HepG2 (cell line): ENCODE measurements around the gene ATP5PB. TPM values are rescaled to one million over a fixed set of nuclear protein-coding genes. Genes with fewer than 3 reads are reported as not detected.

ENCODE experiments used
- ARID5B ChIP-seq: IDR thresholded peaks from 2 replicates; pipeline ENCODE4 v1.4.0; 2020; ENCODE audit warnings: mild to moderate bottlenecking, missing genetic modification reagents
- ELF1 ChIP-seq: sonication (generic); formaldehyde crosslinking; IDR thresholded peaks from 2 replicates; pipeline ENCODE4 v1.4.0; 2020; ENCODE audit warnings: missing genetic modification reagents
- GATA4 ChIP-seq: sonication (generic); IDR thresholded peaks from 2 replicates; pipeline ENCODE4 v1.6.1; 2016; ENCODE audit warnings: antibody characterized with exemption, low read depth, borderline replicate concordance
- MAFG ChIP-seq: sonication (generic); formaldehyde crosslinking; IDR thresholded peaks from 2 replicates; pipeline ENCODE4 v1.5.1; 2020; ENCODE audit warnings: mild to moderate bottlenecking, missing genetic modification reagents
- MEIS1 ChIP-seq: sonication (generic); formaldehyde crosslinking; IDR thresholded peaks from 2 replicates; pipeline ENCODE4 v1.9.0; 2021; ENCODE audit warnings: mild to moderate bottlenecking, missing genetic modification reagents, moderate library complexity, borderline replicate concordance
- NCOR1 ChIP-seq: fragments of 200-600 bp; sonication (generic); IDR thresholded peaks from 2 replicates; pipeline ENCODE4 v1.7.0; 2017; ENCODE audit warnings: antibody characterized with exemption, low read length, borderline replicate concordance
- ZBTB26 ChIP-seq: IDR thresholded peaks from 2 replicates; pipeline ENCODE4 v1.6.1; 2016; ENCODE audit warnings: missing compliant biosample characterization, missing genetic modification reagents, borderline replicate concordance
- ZC3H4 ChIP-seq: sonication (generic); formaldehyde crosslinking; IDR thresholded peaks from 2 replicates; pipeline ENCODE4 v1.4.0; 2020; ENCODE audit warnings: missing genetic modification reagents, borderline replicate concordance
- ZFX ChIP-seq: sonication (generic); formaldehyde crosslinking; IDR thresholded peaks from 2 replicates; pipeline ENCODE4 v1.4.0; 2020; ENCODE audit warnings: mild to moderate bottlenecking, low read depth, missing genetic modification reagents, moderate library complexity
- ZNF562 ChIP-seq: sonication (generic); formaldehyde crosslinking; IDR thresholded peaks from 2 replicates; pipeline ENCODE4 v1.8.0; 2022; ENCODE audit warnings: missing genetic modification reagents, borderline replicate concordance
- polyA plus RNA-seq, 8 experiments: library from polyadenylated mRNA; depleted of rRNA in 3 of 8; stranded (reverse) in 7 of 8; unstranded in 1 of 8; fragments of >200 nt; fragmentation: Illumina TruSeq in 4 of 8; extraction: Trizol in 4 of 8; gene quantifications; 2 replicates each; pipeline versions ENCODE4 v1.2.1 to v1.2.3, GENCODE V29; 2011 to 2016; ENCODE audit warnings: low read depth in 4 of 8, missing spikeins in 1 of 8, mixed read lengths in 1 of 8; ENCODE audit not compliant: insufficient read depth in 1 of 8
- total RNA-seq, 5 experiments: library from RNA; depleted of rRNA; stranded (reverse); fragments of >200 nt; fragmentation: Illumina TruSeq; extraction: Trizol; gene quantifications; 2 replicates each; pipeline ENCODE4 v1.2.3, GENCODE V29; 2016; ENCODE audit warnings: low read depth in 1 of 5
- TF ChIP-seq, protein P1 (sequence below): sonication (generic); formaldehyde crosslinking; IDR thresholded peaks from 2 replicates; pipeline ENCODE4 v1.4.0; 2020; ENCODE audit warnings: low read depth, mild to moderate bottlenecking, missing genetic modification reagents
- TF ChIP-seq, protein P2 (sequence below): sonication (generic); formaldehyde crosslinking; IDR thresholded peaks from 2 replicates; pipeline ENCODE4 v1.9.0; 2021; ENCODE audit warnings: mild to moderate bottlenecking, missing genetic modification reagents
- TF ChIP-seq, protein P3 (sequence below): IDR thresholded peaks from 2 replicates; pipeline ENCODE4 v1.6.1; 2016; ENCODE audit warnings: low read depth, control low read depth

Gene ATP5PB
- total and polyA plus RNA-seq, 2 of the 13 experiments (the other 11 are each of a cell fraction or from before 2014, with no cell fraction given), result 297 to 541 TPM

DNA sequence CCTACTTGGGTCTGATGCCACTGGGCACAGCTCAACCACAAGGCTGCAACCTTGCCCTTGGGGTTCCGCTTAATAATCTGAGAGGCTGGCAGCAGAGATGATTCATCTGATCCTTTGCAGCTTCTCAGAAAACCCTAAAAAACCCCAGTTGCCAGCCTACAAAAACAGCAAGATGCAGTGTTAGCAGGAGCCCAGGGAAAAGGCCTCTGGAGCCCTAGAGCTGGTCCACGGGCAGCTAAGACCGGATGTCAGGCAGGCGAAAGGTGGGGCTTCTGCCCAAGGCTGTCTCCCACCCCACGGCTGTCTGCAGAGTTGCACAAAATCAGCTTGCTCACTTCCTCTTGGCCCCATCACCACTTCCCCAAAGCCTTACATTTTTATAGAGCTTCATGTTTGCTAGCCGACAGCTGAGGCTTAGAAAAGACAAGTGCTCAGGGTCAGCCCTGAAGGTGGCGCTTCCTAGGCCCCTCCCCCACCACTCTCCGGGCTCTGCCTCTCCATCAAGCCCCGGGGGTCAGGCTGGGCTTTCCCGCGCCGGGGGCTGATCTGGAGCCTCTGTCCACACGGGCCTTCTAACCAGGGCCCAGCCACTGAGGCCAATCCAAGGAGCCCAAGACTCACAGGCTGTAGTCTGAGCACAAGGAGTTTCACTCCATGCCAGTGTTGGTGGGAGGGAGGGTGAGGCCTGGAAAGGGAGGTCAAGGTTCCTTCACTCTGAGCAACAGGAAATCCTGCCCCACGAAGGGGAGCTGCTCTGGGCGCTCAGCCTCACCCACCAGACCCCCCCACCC, 58.3 kb downstream of the ATP5PB start (continued):
- TF ChIP-seq ZC3H4 (CRISPR knock-in tag), result 0 out of 2 replicates have a peak, but pooled peaks have one; percentile 48
- no peak for TF ChIP-seq GATA4
- no peak; the same call in 1 of the 2 replicates for TF ChIP-seq MEIS1 (CRISPR knock-in tag)
- TF ChIP-seq NCOR1, result 0 out of 2 replicates have a peak, but pooled peaks have one; percentile 15
- TF ChIP-seq, protein P1, sequence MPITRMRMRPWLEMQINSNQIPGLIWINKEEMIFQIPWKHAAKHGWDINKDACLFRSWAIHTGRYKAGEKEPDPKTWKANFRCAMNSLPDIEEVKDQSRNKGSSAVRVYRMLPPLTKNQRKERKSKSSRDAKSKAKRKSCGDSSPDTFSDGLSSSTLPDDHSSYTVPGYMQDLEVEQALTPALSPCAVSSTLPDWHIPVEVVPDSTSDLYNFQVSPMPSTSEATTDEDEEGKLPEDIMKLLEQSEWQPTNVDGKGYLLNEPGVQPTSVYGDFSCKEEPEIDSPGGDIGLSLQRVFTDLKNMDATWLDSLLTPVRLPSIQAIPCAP, result no peak
- TF ChIP-seq, protein P2, sequence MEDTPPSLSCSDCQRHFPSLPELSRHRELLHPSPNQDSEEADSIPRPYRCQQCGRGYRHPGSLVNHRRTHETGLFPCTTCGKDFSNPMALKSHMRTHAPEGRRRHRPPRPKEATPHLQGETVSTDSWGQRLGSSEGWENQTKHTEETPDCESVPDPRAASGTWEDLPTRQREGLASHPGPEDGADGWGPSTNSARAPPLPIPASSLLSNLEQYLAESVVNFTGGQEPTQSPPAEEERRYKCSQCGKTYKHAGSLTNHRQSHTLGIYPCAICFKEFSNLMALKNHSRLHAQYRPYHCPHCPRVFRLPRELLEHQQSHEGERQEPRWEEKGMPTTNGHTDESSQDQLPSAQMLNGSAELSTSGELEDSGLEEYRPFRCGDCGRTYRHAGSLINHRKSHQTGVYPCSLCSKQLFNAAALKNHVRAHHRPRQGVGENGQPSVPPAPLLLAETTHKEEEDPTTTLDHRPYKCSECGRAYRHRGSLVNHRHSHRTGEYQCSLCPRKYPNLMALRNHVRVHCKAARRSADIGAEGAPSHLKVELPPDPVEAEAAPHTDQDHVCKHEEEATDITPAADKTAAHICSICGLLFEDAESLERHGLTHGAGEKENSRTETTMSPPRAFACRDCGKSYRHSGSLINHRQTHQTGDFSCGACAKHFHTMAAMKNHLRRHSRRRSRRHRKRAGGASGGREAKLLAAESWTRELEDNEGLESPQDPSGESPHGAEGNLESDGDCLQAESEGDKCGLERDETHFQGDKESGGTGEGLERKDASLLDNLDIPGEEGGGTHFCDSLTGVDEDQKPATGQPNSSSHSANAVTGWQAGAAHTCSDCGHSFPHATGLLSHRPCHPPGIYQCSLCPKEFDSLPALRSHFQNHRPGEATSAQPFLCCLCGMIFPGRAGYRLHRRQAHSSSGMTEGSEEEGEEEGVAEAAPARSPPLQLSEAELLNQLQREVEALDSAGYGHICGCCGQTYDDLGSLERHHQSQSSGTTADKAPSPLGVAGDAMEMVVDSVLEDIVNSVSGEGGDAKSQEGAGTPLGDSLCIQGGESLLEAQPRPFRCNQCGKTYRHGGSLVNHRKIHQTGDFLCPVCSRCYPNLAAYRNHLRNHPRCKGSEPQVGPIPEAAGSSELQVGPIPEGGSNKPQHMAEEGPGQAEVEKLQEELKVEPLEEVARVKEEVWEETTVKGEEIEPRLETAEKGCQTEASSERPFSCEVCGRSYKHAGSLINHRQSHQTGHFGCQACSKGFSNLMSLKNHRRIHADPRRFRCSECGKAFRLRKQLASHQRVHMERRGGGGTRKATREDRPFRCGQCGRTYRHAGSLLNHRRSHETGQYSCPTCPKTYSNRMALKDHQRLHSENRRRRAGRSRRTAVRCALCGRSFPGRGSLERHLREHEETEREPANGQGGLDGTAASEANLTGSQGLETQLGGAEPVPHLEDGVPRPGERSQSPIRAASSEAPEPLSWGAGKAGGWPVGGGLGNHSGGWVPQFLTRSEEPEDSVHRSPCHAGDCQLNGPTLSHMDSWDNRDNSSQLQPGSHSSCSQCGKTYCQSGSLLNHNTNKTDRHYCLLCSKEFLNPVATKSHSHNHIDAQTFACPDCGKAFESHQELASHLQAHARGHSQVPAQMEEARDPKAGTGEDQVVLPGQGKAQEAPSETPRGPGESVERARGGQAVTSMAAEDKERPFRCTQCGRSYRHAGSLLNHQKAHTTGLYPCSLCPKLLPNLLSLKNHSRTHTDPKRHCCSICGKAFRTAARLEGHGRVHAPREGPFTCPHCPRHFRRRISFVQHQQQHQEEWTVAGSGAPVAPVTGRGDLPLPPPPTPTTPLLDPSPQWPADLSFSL (CRISPR knock-in tag), result 0 out of 2 replicates have a peak, but pooled peaks have one; percentile 17
- no peak for TF ChIP-seq ZNF562 (CRISPR knock-in tag)
- peak; percentile 93 for TF ChIP-seq ZFX
- TF ChIP-seq ELF1 (CRISPR knock-in tag), result no peak; the same call in 1 of the 2 replicates
- TF ChIP-seq, protein P3, sequence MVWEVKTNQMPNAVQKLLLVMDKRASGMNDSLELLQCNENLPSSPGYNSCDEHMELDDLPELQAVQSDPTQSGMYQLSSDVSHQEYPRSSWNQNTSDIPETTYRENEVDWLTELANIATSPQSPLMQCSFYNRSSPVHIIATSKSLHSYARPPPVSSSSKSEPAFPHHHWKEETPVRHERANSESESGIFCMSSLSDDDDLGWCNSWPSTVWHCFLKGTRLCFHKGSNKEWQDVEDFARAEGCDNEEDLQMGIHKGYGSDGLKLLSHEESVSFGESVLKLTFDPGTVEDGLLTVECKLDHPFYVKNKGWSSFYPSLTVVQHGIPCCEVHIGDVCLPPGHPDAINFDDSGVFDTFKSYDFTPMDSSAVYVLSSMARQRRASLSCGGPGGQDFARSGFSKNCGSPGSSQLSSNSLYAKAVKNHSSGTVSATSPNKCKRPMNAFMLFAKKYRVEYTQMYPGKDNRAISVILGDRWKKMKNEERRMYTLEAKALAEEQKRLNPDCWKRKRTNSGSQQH (CRISPR knock-in tag), result 0 out of 2 replicates have a peak, but pooled peaks have one; percentile 13
- no peak for TF ChIP-seq MAFG
- TF ChIP-seq ARID5B (CRISPR knock-in tag), result 0 out of 2 replicates have a peak, but pooled peaks have one; percentile 13
- TF ChIP-seq ZBTB26 (CRISPR knock-in tag), result peak; percentile 71; the same call in 1 of the 2 replicates
